Mesenchymal stem cell (in vitro differentiated cells and primary cell): Measurements from ENCODE around the gene MARCHF3.

Experiments used
- DNase-seq: peaks from one replicate; pipeline ENCODE4 v3.0.0-alpha.2; 2013
- H2AFZ ChIP-seq: one replicate; pipeline ENCODE4 v1.6.1; 2013; ENCODE audit warnings: low read depth, mild to moderate bottlenecking, control low read depth, inconsistent platforms, low read length, moderate library complexity
- H2AK5ac ChIP-seq: 2 replicates; pipeline ENCODE4 v1.6.1; 2013; ENCODE audit warnings: low read length, moderate library complexity, mild to moderate bottlenecking, inconsistent platforms; ENCODE audit not compliant: severe bottlenecking
- H2BK120ac ChIP-seq: one replicate; pipeline ENCODE4 v1.6.1; 2013; ENCODE audit warnings: low read depth, mild to moderate bottlenecking, inconsistent platforms, low read length, moderate library complexity
- H2BK12ac ChIP-seq, 2 experiments: one replicate each; pipeline ENCODE4 v1.6.1; 2013; ENCODE audit warnings: inconsistent platforms in 2 of 2, low read length in 2 of 2, mild to moderate bottlenecking in 2 of 2, moderate library complexity in 2 of 2, control low read depth in 1 of 2
- H2BK15ac ChIP-seq: one replicate; pipeline ENCODE4 v1.6.1; 2013; ENCODE audit warnings: mild to moderate bottlenecking, low read depth, inconsistent platforms; ENCODE audit not compliant: poor library complexity, severe bottlenecking
- H2BK5ac ChIP-seq: 2 replicates; pipeline ENCODE4 v1.6.1; 2013; ENCODE audit warnings: low read depth, mild to moderate bottlenecking, low read length, control low read depth, inconsistent platforms; ENCODE audit not compliant: poor library complexity, severe bottlenecking
- H3K14ac ChIP-seq, 2 experiments: one replicate each; pipeline ENCODE4 v1.6.1; 2013; ENCODE audit warnings: inconsistent platforms in 2 of 2, low read length in 2 of 2, control low read depth in 1 of 2, mild to moderate bottlenecking in 1 of 2, moderate library complexity in 1 of 2
- H3K18ac ChIP-seq, 2 experiments: one replicate each; pipeline ENCODE4 v1.6.1; 2013; ENCODE audit warnings: inconsistent platforms in 2 of 2, low read length in 2 of 2, control low read depth in 1 of 2, low read depth in 1 of 2, mild to moderate bottlenecking in 1 of 2
- H3K23ac ChIP-seq, 2 experiments: one replicate each; pipeline ENCODE4 v1.6.1; 2013; ENCODE audit warnings: inconsistent platforms in 2 of 2, low read length in 2 of 2, mild to moderate bottlenecking in 2 of 2, moderate library complexity in 2 of 2, control low read depth in 1 of 2
- H3K27ac ChIP-seq: 2 replicates; pipeline ENCODE4 v1.5.1; 2013; ENCODE audit warnings: mild to moderate bottlenecking, moderate library complexity, low read length, control low read depth, inconsistent platforms; ENCODE audit not compliant: poor library complexity, severe bottlenecking
- H3K27me3 ChIP-seq, 2 experiments: 2 replicates each; pipeline versions ENCODE4 v1.6.1 to v1.7.0; 2013; ENCODE audit warnings: low read length in 2 of 2, mild to moderate bottlenecking in 2 of 2, moderate library complexity in 2 of 2, control low read depth in 1 of 2, inconsistent platforms in 1 of 2; ENCODE audit not compliant: control insufficient read depth in 1 of 2, insufficient read depth in 1 of 2
- H3K36me3 ChIP-seq, 2 experiments: 2 replicates each; pipeline versions ENCODE4 v1.6.1 to v1.7.0; 2013; ENCODE audit warnings: low read length in 2 of 2, control low read depth in 1 of 2, inconsistent platforms in 1 of 2, low read depth in 1 of 2, mild to moderate bottlenecking in 1 of 2; ENCODE audit not compliant: insufficient read depth in 2 of 2, control insufficient read depth in 1 of 2
- H3K4ac ChIP-seq, 2 experiments: one replicate each; pipeline ENCODE4 v1.6.1; 2013; ENCODE audit warnings: inconsistent platforms in 2 of 2, low read length in 2 of 2, mild to moderate bottlenecking in 2 of 2, moderate library complexity in 2 of 2, control low read depth in 1 of 2, low read depth in 1 of 2
- H3K4me1 ChIP-seq: 2 replicates; pipeline ENCODE4 v1.6.1; 2013; ENCODE audit warnings: low read depth, low read length, control low read depth; ENCODE audit not compliant: control insufficient read depth, insufficient read depth
- H3K4me2 ChIP-seq: 2 replicates; pipeline ENCODE4 v1.6.1; 2013; ENCODE audit warnings: low read length, mild to moderate bottlenecking, inconsistent platforms; ENCODE audit not compliant: poor library complexity, severe bottlenecking
- H3K4me3 ChIP-seq, 2 experiments: 2 replicates each; pipeline versions ENCODE4 v1.5.1 to v1.7.0; 2013; ENCODE audit warnings: low read length in 2 of 2, mild to moderate bottlenecking in 2 of 2, control low read depth in 1 of 2, low read depth in 1 of 2; ENCODE audit not compliant: insufficient read depth in 1 of 2
- H3K79me1 ChIP-seq: replicated peaks from 2 replicates; pipeline ENCODE4 v1.6.1; 2013; ENCODE audit warnings: mild to moderate bottlenecking, control low read depth, low read length, inconsistent platforms; ENCODE audit not compliant: poor library complexity, severe bottlenecking
- H3K9ac ChIP-seq: 2 replicates; pipeline ENCODE4 v1.7.0; 2013; ENCODE audit warnings: mild to moderate bottlenecking, low read length, moderate library complexity
- H3K9me3 ChIP-seq: 2 replicates; pipeline ENCODE4 v1.7.0; 2013; ENCODE audit warnings: mild to moderate bottlenecking, low read length; ENCODE audit not compliant: control insufficient read depth
- H4K8ac ChIP-seq: one replicate; pipeline ENCODE4 v1.6.1; 2013; ENCODE audit warnings: inconsistent platforms, mild to moderate bottlenecking, low read length, moderate library complexity
- H4K91ac ChIP-seq: one replicate; pipeline ENCODE4 v1.6.1; 2013; ENCODE audit warnings: mild to moderate bottlenecking, low read length, inconsistent platforms
- WGBS: methylation state at CpG from one replicate; pipeline ENCODE4 v1.1.7; 2013; ENCODE audit warnings: mixed read lengths; 5-methylcytosine and 5-hydroxymethylcytosine counted together

Gene MARCHF3

DNA sequence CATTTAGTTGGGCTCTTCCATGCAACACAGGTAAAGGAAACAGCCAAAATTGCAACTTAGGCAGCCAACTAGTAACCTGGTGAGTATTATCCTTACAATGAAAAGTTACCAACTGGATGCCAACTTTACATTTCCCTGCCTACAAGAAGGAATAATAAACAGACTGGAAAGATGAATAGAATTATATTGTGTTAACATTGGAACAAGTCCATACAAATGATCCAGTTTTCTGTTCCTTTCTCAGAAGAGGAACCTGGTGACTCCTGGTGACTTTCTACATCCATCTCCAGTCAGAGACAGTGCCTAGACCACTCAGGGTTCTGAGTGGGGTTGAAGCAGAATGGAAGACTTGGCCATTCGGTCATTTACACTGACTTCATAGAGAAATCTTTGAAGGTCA lies 20.6 kb downstream of the MARCHF3 start:
- H3K4me1 ChIP-seq, result no peaks in the 10 kb centered on the region
- H3K23ac ChIP-seq, result no peak overlapping the region
- no peaks in the 10 kb centered on the region for H3K9me3 ChIP-seq
- no peak overlapping the region for H4K91ac ChIP-seq
- H3K36me3 ChIP-seq, result no peaks in the 10 kb centered on the region
- no peak for DNase-seq
- no peak overlapping the region for H2AK5ac ChIP-seq
- H2BK15ac ChIP-seq, result no peak overlapping the region
- H3K79me1 ChIP-seq, result peaks cover 2% of the 10 kb centered on the region
- H3K9ac ChIP-seq, result no peak overlapping the region
- no peak overlapping the region for H3K4me2 ChIP-seq
- H3K27ac ChIP-seq, result no peak overlapping the region
- no peak overlapping the region for H3K4me3 ChIP-seq
- H3K27me3 ChIP-seq, result no peaks in the 10 kb centered on the region
- no peak overlapping the region for H3K14ac ChIP-seq
- no peak overlapping the region for H2BK120ac ChIP-seq
- no peak overlapping the region for H2AFZ ChIP-seq
- no peak overlapping the region for H2BK12ac ChIP-seq
- H4K8ac ChIP-seq, result no peak overlapping the region
- no peak overlapping the region for H3K4ac ChIP-seq
- H2BK5ac ChIP-seq, result no peak overlapping the region
- no CpG with 5 or more reads among the region's 1 CpG for WGBS
- H3K18ac ChIP-seq, result no peak overlapping the region

- Histone ChIP-seq H3K27ac (no peak overlapping the region), H3K9me3 (no peaks in the 10 kb centered on the region), H2BK12ac (no peak overlapping the region), H2AK5ac (no peak overlapping the region), H4K91ac (no peak overlapping the region), H3K27me3 (no peaks in the 10 kb centered on the region), H3K4me2 (no peak overlapping the region), H3K4me3 (no peak overlapping the region), H2BK15ac (no peak overlapping the region), H3K23ac (no peak overlapping the region), H3K18ac (no peak overlapping the region), H3K79me1 (peaks cover 2% of the 10 kb centered on the region), H3K14ac (no peak overlapping the region), H2BK5ac (no peak overlapping the region), H3K4me1 (no peaks in the 10 kb centered on the region), H2BK120ac (no peak overlapping the region), H3K36me3 (no peaks in the 10 kb centered on the region), H4K8ac (no peak overlapping the region), H2AFZ (no peak overlapping the region), H3K4ac (no peak overlapping the region), H3K9ac (no peak overlapping the region)
- no peak for DNase-seq
- 97% methylated on average over 2 of the region's 6 CpGs for WGBS
Observed at GRCh38 chr5:127008300-127008975, 21.9 kb downstream of the MARCHF3 start.

DNA sequence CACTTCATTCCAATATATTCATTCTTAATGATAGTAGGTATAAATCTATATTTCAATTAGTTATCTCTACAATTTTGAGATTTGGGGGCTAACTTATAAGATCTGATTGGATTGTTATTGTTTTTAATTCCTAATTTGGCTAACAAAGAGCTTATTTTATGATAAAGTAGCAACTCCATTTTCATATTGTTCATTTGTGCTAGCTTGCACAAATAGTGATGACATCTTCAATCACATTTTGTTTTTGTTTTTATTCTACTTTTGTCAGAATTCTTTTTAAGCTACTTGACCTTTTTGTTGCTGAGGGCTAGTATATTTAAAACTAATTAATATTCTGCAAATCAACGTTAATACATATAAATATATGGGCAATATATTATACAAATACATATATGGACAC lies 22.8 kb downstream of the MARCHF3 start:
- WGBS, result no CpG with 5 or more reads among the region's 1 CpG
- no peak overlapping the region for H3K4me3 ChIP-seq
- H2BK15ac ChIP-seq, result no peak overlapping the region

GRCh38 chr5:127006744-127007143 lies 23.6 kb downstream of the MARCHF3 start:
- Histone ChIP-seq H3K9ac (peak overlapping the region; percentile 71), H2AK5ac (no peak overlapping the region), H3K27ac (no peak overlapping the region), H3K9me3 (no peaks in the 10 kb centered on the region), H3K23ac (no peak overlapping the region), H3K27me3 (no peaks in the 10 kb centered on the region), H2BK120ac (no peak overlapping the region), H2BK15ac (no peak overlapping the region), H3K4me2 (no peak overlapping the region), H3K79me1 (peaks cover 2% of the 10 kb centered on the region), H3K18ac (no peak overlapping the region), H4K8ac (no peak overlapping the region), H2AFZ (no peak overlapping the region), H3K4me3 (no peak overlapping the region), H2BK12ac (no peak overlapping the region), H3K36me3 (no peaks in the 10 kb centered on the region), H4K91ac (no peak overlapping the region), H2BK5ac (no peak overlapping the region), H3K14ac (no peak overlapping the region), H3K4ac (no peak overlapping the region), H3K4me1 (no peaks in the 10 kb centered on the region)
- 92% methylated on average over 4 of the region's 5 CpGs for WGBS
- no peak for DNase-seq

More for the DNA sequence above, 22.8 kb downstream of the MARCHF3 start:
- no peak overlapping the region for H3K27ac ChIP-seq
- H3K14ac ChIP-seq, result no peak overlapping the region
- H3K27me3 ChIP-seq, result no peaks in the 10 kb centered on the region
- H3K4ac ChIP-seq, result no peak overlapping the region
- H3K18ac ChIP-seq, result no peak overlapping the region
- DNase-seq, result no peak
- H3K9ac ChIP-seq, result no peak overlapping the region
- no peak overlapping the region for H2AK5ac ChIP-seq
- peaks cover 2% of the 10 kb centered on the region for H3K79me1 ChIP-seq
- H3K9me3 ChIP-seq, result no peaks in the 10 kb centered on the region
- no peak overlapping the region for H2AFZ ChIP-seq
- H3K4me1 ChIP-seq, result no peaks in the 10 kb centered on the region
- H4K91ac ChIP-seq, result no peak overlapping the region
- H2BK12ac ChIP-seq, result no peak overlapping the region
- H3K23ac ChIP-seq, result no peak overlapping the region
- no peak overlapping the region for H3K4me2 ChIP-seq
- H2BK5ac ChIP-seq, result no peak overlapping the region
- no peak overlapping the region for H2BK120ac ChIP-seq
- H3K36me3 ChIP-seq, result no peaks in the 10 kb centered on the region
- no peak overlapping the region for H4K8ac ChIP-seq
